IPS-20b (cell line): ENCODE results near the gene PDK3.
A peak's percentile ranks its signal among the peaks of the same experiment; 100 is the strongest.

Source experiments
- H3K27ac ChIP-seq: one replicate; pipeline ENCODE4 v1.5.1; 2013; ENCODE audit warnings: low read length
- H3K27me3 ChIP-seq: 2 replicates; pipeline ENCODE4 v1.6.1; 2013; ENCODE audit warnings: mild to moderate bottlenecking, low read length, inconsistent platforms; ENCODE audit not compliant: insufficient read depth
- H3K36me3 ChIP-seq: 2 replicates; pipeline ENCODE4 v1.6.1; 2013; ENCODE audit warnings: low read depth, mild to moderate bottlenecking, inconsistent platforms, low read length, moderate library complexity; ENCODE audit not compliant: insufficient read depth
- H3K4me1 ChIP-seq: 2 replicates; pipeline ENCODE4 v1.6.1; 2013; ENCODE audit warnings: mild to moderate bottlenecking, control low read depth, inconsistent platforms, low read length, moderate library complexity; ENCODE audit not compliant: insufficient read depth
- H3K4me3 ChIP-seq: 2 replicates; pipeline ENCODE4 v1.5.1; 2013; ENCODE audit warnings: mild to moderate bottlenecking, low read length, inconsistent platforms
- H3K9ac ChIP-seq: 2 replicates; pipeline ENCODE4 v1.6.1; 2013; ENCODE audit warnings: low read depth, mild to moderate bottlenecking, inconsistent platforms, low read length, moderate library complexity
- H3K9me3 ChIP-seq: 2 replicates; pipeline ENCODE4 v1.6.1; 2013; ENCODE audit warnings: mild to moderate bottlenecking, low read depth, low read length, inconsistent platforms; ENCODE audit not compliant: insufficient read depth

PDK3 gene

DNA sequence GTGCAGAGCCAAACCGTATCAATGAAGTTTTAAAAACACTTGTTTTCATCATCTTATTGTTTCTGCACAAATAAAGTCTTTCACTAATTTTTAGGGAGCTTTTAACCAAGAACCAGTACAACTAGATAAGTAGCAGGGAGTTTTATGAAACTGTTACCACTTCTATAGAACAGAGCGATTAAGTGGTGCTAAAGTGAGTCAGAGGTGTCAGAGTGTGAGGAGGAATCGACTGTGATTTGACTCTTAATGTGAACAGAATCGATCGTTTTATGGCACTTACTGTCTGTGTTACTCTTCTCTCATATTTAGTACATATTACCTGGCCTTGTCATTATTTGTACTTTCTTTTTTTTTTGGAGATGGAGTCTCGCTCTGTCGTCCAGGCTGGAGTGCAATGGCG lies 43.3 kb downstream of the PDK3 start:
- Histone ChIP-seq H3K27ac (no peak overlapping the region), H3K4me3 (no peak overlapping the region), H3K9ac (no peak overlapping the region), H3K27me3 (no peaks in the 10 kb centered on the region), H3K36me3 (0 out of 2 replicates have a peak, but pooled peaks cover 3% of the 10 kb centered on the region), H3K4me1 (no peaks in the 10 kb centered on the region), H3K9me3 (no peaks in the 10 kb centered on the region)

DNA sequence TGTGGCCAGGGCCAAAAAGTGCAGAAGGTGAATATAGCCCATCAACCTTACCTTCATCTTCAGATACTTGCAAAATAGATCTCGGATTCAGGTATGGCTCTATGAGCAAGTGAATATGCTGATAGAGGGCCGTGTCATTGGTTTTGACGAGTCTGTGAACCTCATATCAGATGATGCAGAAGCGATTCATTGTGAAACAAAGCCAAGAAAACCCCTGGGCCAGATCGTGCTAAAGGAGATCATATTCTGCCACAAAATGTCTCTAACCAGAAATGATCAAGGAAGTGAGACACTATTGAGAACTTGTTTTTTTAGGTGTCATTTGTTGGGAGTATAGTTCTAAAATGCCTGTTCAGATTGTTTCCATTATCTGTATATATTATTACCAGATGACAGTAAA lies 48.3 kb downstream of the PDK3 start:
- Histone ChIP-seq H3K9ac (no peak overlapping the region), H3K4me3 (no peak overlapping the region)

DNA sequence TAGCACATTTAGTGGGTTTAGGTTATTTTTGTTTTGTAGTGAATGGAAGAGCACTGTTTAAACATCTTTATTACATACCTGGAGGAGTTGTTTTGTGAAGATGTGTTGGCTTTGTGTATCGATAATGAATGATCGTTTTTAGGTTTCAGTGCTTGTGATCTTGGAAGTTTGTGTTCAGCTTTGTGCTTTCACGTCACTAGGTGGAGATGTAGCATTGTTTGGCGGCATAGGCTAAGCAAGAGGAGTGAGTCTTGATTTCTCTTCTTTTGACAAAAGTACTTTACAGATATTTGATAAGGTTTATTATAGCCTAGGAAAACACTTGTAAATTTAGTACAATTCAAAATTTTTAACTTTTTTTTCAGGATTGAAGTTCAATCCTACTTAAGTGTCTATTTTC lies 50.4 kb downstream of the PDK3 start:
- H3K27ac ChIP-seq = no peak overlapping the region
- H3K36me3 ChIP-seq = no peaks in the 10 kb centered on the region
- H3K4me3 ChIP-seq = no peak overlapping the region
- H3K27me3 ChIP-seq = no peaks in the 10 kb centered on the region
- no peaks in the 10 kb centered on the region for H3K9me3 ChIP-seq
- H3K9ac ChIP-seq = no peak overlapping the region
- no peaks in the 10 kb centered on the region for H3K4me1 ChIP-seq

More for the DNA sequence above, 48.3 kb downstream of the PDK3 start:
- no peaks in the 10 kb centered on the region for H3K9me3 ChIP-seq
- no peaks in the 10 kb centered on the region for H3K36me3 ChIP-seq
- H3K4me1 ChIP-seq = no peaks in the 10 kb centered on the region
- H3K27me3 ChIP-seq = no peaks in the 10 kb centered on the region
- H3K27ac ChIP-seq = no peak overlapping the region

DNA sequence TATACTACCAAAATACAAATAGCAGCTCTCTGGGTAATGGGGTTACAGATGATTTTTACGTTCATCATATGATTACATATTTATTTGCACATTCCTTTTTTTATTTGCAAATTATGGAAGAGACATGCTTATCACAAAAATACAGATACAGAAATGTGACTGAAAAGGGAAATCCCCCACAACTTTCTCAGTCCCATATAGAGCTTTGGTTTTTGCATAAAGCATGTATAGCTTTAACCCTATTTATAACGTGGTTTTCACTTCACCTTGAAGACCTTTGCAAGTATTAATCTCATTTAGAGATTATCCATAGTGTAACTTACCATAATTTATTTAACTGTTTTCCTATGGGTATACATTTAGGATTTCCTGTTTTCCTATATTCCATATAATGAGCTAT lies 55.4 kb downstream of the PDK3 start:
- Histone ChIP-seq H3K4me3 (no peak overlapping the region), H3K4me1 (peaks cover under 1% of the 10 kb centered on the region; the same call in 1 of the 2 replicates)

DNA sequence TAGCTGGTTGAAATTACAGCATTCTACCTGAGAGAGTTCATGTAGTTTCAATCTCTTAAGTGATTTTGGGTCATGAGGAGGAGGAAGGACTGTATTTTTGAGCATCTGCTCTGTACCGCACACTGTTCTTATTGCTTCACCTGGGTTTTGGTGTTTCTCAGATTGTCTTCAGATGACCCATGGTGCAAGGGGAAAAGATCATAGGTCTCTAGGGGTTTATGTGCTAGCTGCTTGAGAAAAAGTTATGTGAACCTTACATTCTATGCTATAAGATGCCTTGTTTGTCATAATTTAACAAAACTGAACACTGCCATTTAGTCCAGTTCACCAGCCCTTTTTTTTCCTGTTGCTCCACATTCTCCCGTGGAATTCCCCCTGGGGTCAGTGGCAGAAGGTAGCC lies 60.4 kb downstream of the PDK3 start:
- Histone ChIP-seq H3K4me3 (no peak overlapping the region), H3K27me3 (no peaks in the 10 kb centered on the region), H3K9ac (no peak overlapping the region), H3K27ac (no peak overlapping the region), H3K4me1 (peaks cover 35% of the 10 kb centered on the region), H3K9me3 (no peaks in the 10 kb centered on the region), H3K36me3 (no peaks in the 10 kb centered on the region)

More for the DNA sequence above, 55.4 kb downstream of the PDK3 start:
- H3K27ac ChIP-seq = no peak overlapping the region
- no peaks in the 10 kb centered on the region for H3K9me3 ChIP-seq
- H3K9ac ChIP-seq = no peak overlapping the region
- H3K27me3 ChIP-seq = no peaks in the 10 kb centered on the region
- H3K36me3 ChIP-seq = no peaks in the 10 kb centered on the region

DNA sequence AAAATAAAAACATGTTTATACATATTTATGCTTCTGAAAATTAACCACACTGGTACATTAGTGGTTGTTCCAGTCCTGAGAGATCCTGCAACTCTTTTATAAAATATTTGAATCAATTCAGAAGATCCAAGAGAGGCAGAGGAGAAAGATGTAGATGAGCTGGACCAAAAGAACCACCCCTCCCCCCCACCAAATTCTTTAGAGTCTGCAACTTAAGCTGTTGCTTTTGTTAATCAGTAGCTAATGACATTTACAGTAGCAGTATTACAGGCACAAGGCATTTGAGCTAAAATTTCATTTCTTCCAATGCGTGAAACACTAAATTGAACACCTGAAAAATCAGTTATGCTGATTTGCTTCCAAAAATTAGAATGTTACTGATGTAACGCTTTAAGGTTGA lies 61.5 kb downstream of the PDK3 start:
- Histone ChIP-seq H3K9ac (no peak overlapping the region; the same call in 1 of the 2 replicates), H3K9me3 (no peaks in the 10 kb centered on the region), H3K27me3 (no peaks in the 10 kb centered on the region)

DNA sequence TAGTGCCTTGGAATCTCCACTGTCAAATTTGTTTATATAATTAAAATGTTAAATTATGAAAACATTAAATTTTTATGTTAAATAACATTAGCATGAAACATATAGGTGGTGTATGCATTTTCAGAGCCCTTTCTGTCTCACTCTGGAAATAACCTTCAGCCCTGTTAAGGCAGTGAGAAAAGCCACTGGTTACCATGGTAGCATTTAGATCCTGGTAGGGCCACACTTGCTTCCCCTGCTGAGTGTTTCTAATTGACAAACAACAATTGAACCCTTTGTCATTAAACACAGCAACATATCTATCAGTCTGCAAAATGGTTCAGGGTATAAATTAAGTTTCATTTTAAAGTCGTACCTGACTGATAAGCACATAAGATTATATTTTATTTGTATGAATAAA lies 63.5 kb downstream of the PDK3 start:
- Histone ChIP-seq H3K9me3 (no peaks in the 10 kb centered on the region), H3K4me3 (no peak overlapping the region), H3K9ac (no peak overlapping the region), H3K27ac (no peak overlapping the region), H3K4me1 (peaks cover 35% of the 10 kb centered on the region), H3K27me3 (no peaks in the 10 kb centered on the region), H3K36me3 (peaks cover 12% of the 10 kb centered on the region; the same call in 1 of the 2 replicates)

More for the DNA sequence above, 61.5 kb downstream of the PDK3 start:
- H3K36me3 ChIP-seq = peaks cover 3% of the 10 kb centered on the region; the same call in 1 of the 2 replicates
- no peak overlapping the region for H3K27ac ChIP-seq
- peak overlapping the region; percentile 31; the same call in 1 of the 2 replicates for H3K4me3 ChIP-seq
- peaks cover 35% of the 10 kb centered on the region for H3K4me1 ChIP-seq

DNA sequence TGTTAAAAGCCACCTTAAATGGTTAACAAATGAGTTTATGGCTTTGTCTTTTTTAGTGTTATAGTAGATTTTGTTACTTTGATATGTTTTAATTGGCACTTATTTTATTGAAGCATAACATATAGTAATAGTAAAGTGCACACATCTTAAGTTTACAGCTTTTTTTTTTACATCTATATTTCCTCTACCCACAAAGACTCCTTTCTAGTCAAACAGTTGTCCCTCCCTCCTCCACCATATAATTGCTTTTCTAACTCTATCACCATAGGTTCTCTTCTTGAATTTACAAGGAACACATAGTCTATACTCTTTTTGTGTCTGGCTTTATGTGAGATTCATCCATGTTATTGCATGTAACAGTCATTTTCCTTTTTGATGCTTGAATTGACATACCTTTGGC lies 71.5 kb downstream of the PDK3 start:
- Histone ChIP-seq H3K4me3 (no peak overlapping the region), H3K36me3 (peaks cover 22% of the 10 kb centered on the region; the same call in 1 of the 2 replicates), H3K4me1 (no peaks in the 10 kb centered on the region), H3K9me3 (no peaks in the 10 kb centered on the region), H3K27ac (no peak overlapping the region), H3K27me3 (no peaks in the 10 kb centered on the region), H3K9ac (no peak overlapping the region)

DNA sequence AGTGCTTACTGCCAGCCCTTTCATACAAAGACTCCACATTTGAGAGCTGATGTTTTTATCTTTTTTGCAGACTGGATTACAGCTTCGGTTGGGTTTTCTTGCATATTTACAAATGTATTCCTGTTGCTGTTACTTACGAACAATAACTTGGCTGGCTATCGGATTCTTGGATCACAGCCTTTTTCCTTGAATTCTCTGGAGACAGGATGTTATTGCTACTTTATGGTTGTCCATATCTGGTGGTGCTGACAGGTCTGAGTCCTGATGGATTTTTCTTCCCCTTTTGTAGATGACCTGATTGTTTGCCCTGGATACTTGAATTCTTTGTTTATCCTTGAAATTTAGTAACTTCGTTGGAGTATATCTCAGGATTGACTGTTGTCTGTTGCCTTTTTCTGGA lies 77.7 kb downstream of the PDK3 start:
- Histone ChIP-seq H3K9me3 (no peaks in the 10 kb centered on the region), H3K4me3 (no peak overlapping the region), H3K36me3 (no peaks in the 10 kb centered on the region)

DNA sequence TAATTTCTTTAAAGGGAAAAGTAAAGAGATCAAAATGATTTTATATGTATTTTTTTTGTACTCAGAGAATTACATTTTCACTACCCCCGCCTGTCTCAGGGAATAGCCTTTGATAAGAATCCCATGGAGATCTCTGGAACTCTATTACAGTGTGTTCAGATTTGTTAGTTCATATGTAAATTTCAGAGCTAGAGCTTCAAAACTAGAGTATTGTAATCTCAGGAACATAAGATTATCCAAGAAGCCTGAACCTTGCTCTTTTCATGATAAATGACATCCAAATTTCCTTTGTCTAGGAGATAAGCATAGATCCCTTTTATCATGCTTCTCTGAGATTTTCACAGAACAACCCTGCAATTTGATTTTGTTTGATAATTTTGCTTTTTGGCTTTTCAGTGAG lies 82.9 kb downstream of the PDK3 start:
- no peak overlapping the region for H3K27ac ChIP-seq
- no peak overlapping the region for H3K4me3 ChIP-seq
- no peaks in the 10 kb centered on the region for H3K27me3 ChIP-seq
- no peaks in the 10 kb centered on the region; the same call in 1 of the 2 replicates for H3K4me1 ChIP-seq
- H3K9ac ChIP-seq = no peak overlapping the region
- no peaks in the 10 kb centered on the region for H3K36me3 ChIP-seq
- no peaks in the 10 kb centered on the region for H3K9me3 ChIP-seq

More for the DNA sequence above, 77.7 kb downstream of the PDK3 start:
- Histone ChIP-seq H3K27me3 (no peaks in the 10 kb centered on the region), H3K4me1 (no peaks in the 10 kb centered on the region; the same call in 1 of the 2 replicates), H3K27ac (no peak overlapping the region), H3K9ac (no peak overlapping the region)

DNA sequence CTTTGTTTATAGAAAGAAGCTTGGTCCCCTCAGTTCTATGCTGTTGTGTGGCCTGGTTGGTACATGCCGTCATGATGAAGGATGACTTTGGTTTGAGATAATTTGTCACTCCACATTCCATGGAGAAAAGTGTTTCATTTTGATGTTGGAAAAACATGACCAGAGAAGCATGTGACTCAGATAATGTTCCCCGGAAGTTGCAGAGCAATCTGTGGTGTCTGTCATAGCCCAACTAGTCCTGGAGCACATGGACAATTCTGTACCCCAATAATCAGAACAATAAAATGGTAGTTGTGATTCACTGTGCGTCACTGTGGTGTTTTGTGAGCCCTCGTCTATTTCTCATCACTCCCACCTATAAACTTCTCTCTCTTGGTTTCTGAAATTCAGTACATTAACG lies 85.1 kb downstream of the PDK3 start:
- Histone ChIP-seq H3K4me1 (no peaks in the 10 kb centered on the region; the same call in 1 of the 2 replicates), H3K9ac (no peak overlapping the region), H3K27me3 (no peaks in the 10 kb centered on the region), H3K9me3 (no peaks in the 10 kb centered on the region), H3K36me3 (no peaks in the 10 kb centered on the region), H3K27ac (no peak overlapping the region), H3K4me3 (no peak overlapping the region)

DNA sequence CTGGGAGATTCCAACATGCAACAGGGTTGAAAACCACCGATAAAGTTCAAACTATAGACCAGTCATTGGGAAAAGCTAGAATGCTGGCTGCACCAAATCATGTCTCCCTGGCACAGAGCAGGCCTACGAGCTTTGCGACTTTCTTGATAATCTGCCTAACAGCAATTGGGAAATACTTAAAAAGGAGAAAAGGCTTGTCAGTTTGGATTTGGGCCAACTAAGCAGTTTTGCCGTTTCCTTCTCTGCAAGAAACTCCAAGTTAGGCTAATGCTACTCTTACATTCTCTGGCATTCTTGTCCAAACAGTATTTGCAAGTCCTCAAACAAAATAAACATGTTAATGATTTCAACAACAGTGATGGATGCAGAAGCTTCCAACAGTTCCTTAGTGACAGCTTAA lies 87.9 kb downstream of the PDK3 start:
- no peaks in the 10 kb centered on the region for H3K9me3 ChIP-seq
- H3K4me3 ChIP-seq = no peak overlapping the region
- no peaks in the 10 kb centered on the region for H3K27me3 ChIP-seq
- H3K36me3 ChIP-seq = no peaks in the 10 kb centered on the region
- H3K4me1 ChIP-seq = no peaks in the 10 kb centered on the region; the same call in 1 of the 2 replicates
- H3K9ac ChIP-seq = no peak overlapping the region
- no peak overlapping the region for H3K27ac ChIP-seq
